Activated T-cell treated with anti-CD3 and anti-CD28 coated beads, Interleukin-2, amount 50 U/mL, for 72 hours (primary cell): ENCODE data around the gene VSX1. TPM values are rescaled to one million over a fixed set of nuclear protein-coding genes. Genes with fewer than 3 reads are reported as not detected.

Experiments
- ATAC-seq, 2 donors: fragments of 150-1000 bp; cut with Tn5 transposase; replicated peaks in 1 of 2; 2 replicates each; pipeline ENCODE4 v1.10.0; 2021; ENCODE audit warnings: moderate library complexity in 2 of 2, mild to moderate bottlenecking in 1 of 2
- DNase-seq, 2 donors: peaks; one replicate each; pipeline ENCODE4 v3.0.0; 2021 to 2022; ENCODE audit warnings: mixed read lengths in 1 of 2
- H3K27ac Mint-ChIP-seq: one replicate; pipeline ENCODE4 v1.8.0; 2022; ENCODE audit warnings: mild to moderate bottlenecking, moderate library complexity, mixed read lengths
- H3K27me3 Mint-ChIP-seq: one replicate; pipeline ENCODE4 v1.8.0; 2022; ENCODE audit warnings: low read depth, mixed read lengths
- H3K36me3 Mint-ChIP-seq, 2 donors: one replicate each; pipeline ENCODE4 v1.8.0; 2022; ENCODE audit warnings: mixed read lengths in 2 of 2, mild to moderate bottlenecking in 1 of 2; ENCODE audit not compliant: insufficient read depth in 2 of 2
- H3K4me1 Mint-ChIP-seq: one replicate; pipeline ENCODE4 v1.8.0; 2022; ENCODE audit warnings: low read depth, mixed read lengths
- H3K4me3 Mint-ChIP-seq, 2 donors: one replicate each; pipeline ENCODE4 v1.8.0; 2022; ENCODE audit warnings: mild to moderate bottlenecking in 2 of 2, mixed read lengths in 2 of 2, moderate library complexity in 2 of 2
- H3K9me3 Mint-ChIP-seq, 2 donors: one replicate each; pipeline ENCODE4 v1.8.0; 2022; ENCODE audit warnings: mixed read lengths in 2 of 2
- total RNA-seq, 2 donors: library from RNA; stranded (reverse); gene quantifications; one replicate each; pipeline ENCODE4 v1.2.3, GENCODE V29; 2022

Gene VSX1
- total RNA-seq, 2 donors from 2014 or later: 0.12 TPM; not detected in 1

GRCh38 chr20:25051386-25052155 is 30.4 kb downstream of the VSX1 start:
- Mint-ChIP-seq H3K9me3 (no peaks in the 10 kb centered on the region), H3K27ac (no peak overlapping the region), H3K4me1 (peaks cover 49% of the 10 kb centered on the region), H3K27me3 (no peaks in the 10 kb centered on the region), H3K36me3 (peaks cover 0 to 1% of the 10 kb centered on the region in 2 donors), H3K4me3 (no peak overlapping the region)
- DNase-seq (no peak), ATAC-seq (no peak)

- no peak for DNase-seq
- Mint-ChIP-seq H3K27ac (no peak overlapping the region), H3K36me3 (no peaks in the 10 kb centered on the region), H3K4me3 (no peak overlapping the region), H3K9me3 (no peaks in the 10 kb centered on the region), H3K27me3 (no peaks in the 10 kb centered on the region), H3K4me1 (peaks cover 41% of the 10 kb centered on the region)
- ATAC-seq: no peak
Measured at GRCh38 chr20:25050501-25051350, 31.2 kb downstream of the VSX1 start.

GRCh38 chr20:25050082-25050481 is 31.9 kb downstream of the VSX1 start:
- Mint-ChIP-seq H3K27me3 (no peaks in the 10 kb centered on the region), H3K36me3 (no peaks in the 10 kb centered on the region), H3K9me3 (no peaks in the 10 kb centered on the region), H3K27ac (no peak overlapping the region), H3K4me3 (no peak overlapping the region), H3K4me1 (peaks cover 34% of the 10 kb centered on the region)
- DNase-seq (no peak), ATAC-seq (no peak)

- H3K9me3 Mint-ChIP-seq: no peaks in the 10 kb centered on the region
- no peak for DNase-seq
- no peak for ATAC-seq
- no peaks in the 10 kb centered on the region for H3K27me3 Mint-ChIP-seq
- H3K36me3 Mint-ChIP-seq: no peaks in the 10 kb centered on the region
- H3K4me1 Mint-ChIP-seq: peaks cover 28% of the 10 kb centered on the region
- peak overlapping the region; percentile 56 for H3K27ac Mint-ChIP-seq
- H3K4me3 Mint-ChIP-seq: peak overlapping the region in 1 of 2 donors; percentile 34
Measured at GRCh38 chr20:25049261-25050060, 32.5 kb downstream of the VSX1 start.

GRCh38 chr20:25048519-25048952 is 33.4 kb downstream of the VSX1 start:
- Mint-ChIP-seq H3K4me3 (no peak overlapping the region), H3K36me3 (no peaks in the 10 kb centered on the region), H3K9me3 (no peaks in the 10 kb centered on the region), H3K4me1 (peaks cover 19% of the 10 kb centered on the region), H3K27ac (no peak overlapping the region), H3K27me3 (no peaks in the 10 kb centered on the region)
- ATAC-seq (no peak), DNase-seq (no peak)

GRCh38 chr20:25047766-25048165 is 34.2 kb downstream of the VSX1 start:
- Mint-ChIP-seq H3K4me1 (peaks cover 18% of the 10 kb centered on the region), H3K36me3 (no peaks in the 10 kb centered on the region)
- ATAC-seq: no peak

GRCh38 chr20:25046736-25047666 is 34.9 kb downstream of the VSX1 start:
- DNase-seq (no peak), ATAC-seq (no peak)
- H3K36me3 Mint-ChIP-seq: no peaks in the 10 kb centered on the region
- no peak overlapping the region for H3K27ac Mint-ChIP-seq
- H3K27me3 Mint-ChIP-seq: no peaks in the 10 kb centered on the region
- H3K4me3 Mint-ChIP-seq: no peak overlapping the region
- peaks cover 15% of the 10 kb centered on the region for H3K4me1 Mint-ChIP-seq
- no peaks in the 10 kb centered on the region for H3K9me3 Mint-ChIP-seq

More at GRCh38 chr20:25047766-25048165, 34.2 kb downstream of the VSX1 start:
- DNase-seq: no peak
- Mint-ChIP-seq H3K27me3 (no peaks in the 10 kb centered on the region), H3K9me3 (no peaks in the 10 kb centered on the region), H3K4me3 (no peak overlapping the region), H3K27ac (no peak overlapping the region)

GRCh38 chr20:25046181-25046641 is 35.7 kb downstream of the VSX1 start:
- no peaks in the 10 kb centered on the region for H3K27me3 Mint-ChIP-seq
- no peak overlapping the region for H3K27ac Mint-ChIP-seq
- peaks cover 12% of the 10 kb centered on the region for H3K4me1 Mint-ChIP-seq
- DNase-seq (no peak), ATAC-seq (no peak)
- no peaks in the 10 kb centered on the region for H3K36me3 Mint-ChIP-seq
- H3K4me3 Mint-ChIP-seq: no peak overlapping the region
- H3K9me3 Mint-ChIP-seq: no peaks in the 10 kb centered on the region

- no peak overlapping the region for H3K4me3 Mint-ChIP-seq
- no peak for DNase-seq
- ATAC-seq: no peak
- H3K9me3 Mint-ChIP-seq: no peaks in the 10 kb centered on the region
- H3K4me1 Mint-ChIP-seq: peaks cover 12% of the 10 kb centered on the region
- H3K27me3 Mint-ChIP-seq: no peaks in the 10 kb centered on the region
- no peak overlapping the region for H3K27ac Mint-ChIP-seq
- H3K36me3 Mint-ChIP-seq: no peaks in the 10 kb centered on the region
Measured at GRCh38 chr20:25045343-25045712, 36.6 kb downstream of the VSX1 start.

- Mint-ChIP-seq H3K27ac (no peak overlapping the region), H3K9me3 (no peaks in the 10 kb centered on the region), H3K27me3 (no peaks in the 10 kb centered on the region), H3K4me1 (peaks cover 12% of the 10 kb centered on the region), H3K36me3 (no peaks in the 10 kb centered on the region), H3K4me3 (no peak overlapping the region)
- no peak for DNase-seq
- no peak for ATAC-seq
Measured at GRCh38 chr20:25044660-25045342, 37.1 kb downstream of the VSX1 start.

GRCh38 chr20:25044261-25044560 is 37.7 kb downstream of the VSX1 start:
- Mint-ChIP-seq H3K9me3 (no peaks in the 10 kb centered on the region), H3K4me3 (no peak overlapping the region), H3K27ac (peak overlapping the region; percentile 19), H3K27me3 (no peaks in the 10 kb centered on the region), H3K4me1 (peaks cover 12% of the 10 kb centered on the region), H3K36me3 (no peaks in the 10 kb centered on the region)
- ATAC-seq: no peak
- DNase-seq: no peak
